ENCODE data around the gene NHSL2. TPM values are rescaled to one million over a fixed set of nuclear protein-coding genes. Genes with fewer than 3 reads are reported as not detected.
"Not testable (repeated sequence)": the region's sequence is repeated elsewhere in the genome, so short reads cannot be mapped to it uniquely, and the experiment has no call there.

NHSL2 gene
- total RNA-seq, 2 experiments from 2014 or later = 0.10 to 0.31 TPM

DNA sequence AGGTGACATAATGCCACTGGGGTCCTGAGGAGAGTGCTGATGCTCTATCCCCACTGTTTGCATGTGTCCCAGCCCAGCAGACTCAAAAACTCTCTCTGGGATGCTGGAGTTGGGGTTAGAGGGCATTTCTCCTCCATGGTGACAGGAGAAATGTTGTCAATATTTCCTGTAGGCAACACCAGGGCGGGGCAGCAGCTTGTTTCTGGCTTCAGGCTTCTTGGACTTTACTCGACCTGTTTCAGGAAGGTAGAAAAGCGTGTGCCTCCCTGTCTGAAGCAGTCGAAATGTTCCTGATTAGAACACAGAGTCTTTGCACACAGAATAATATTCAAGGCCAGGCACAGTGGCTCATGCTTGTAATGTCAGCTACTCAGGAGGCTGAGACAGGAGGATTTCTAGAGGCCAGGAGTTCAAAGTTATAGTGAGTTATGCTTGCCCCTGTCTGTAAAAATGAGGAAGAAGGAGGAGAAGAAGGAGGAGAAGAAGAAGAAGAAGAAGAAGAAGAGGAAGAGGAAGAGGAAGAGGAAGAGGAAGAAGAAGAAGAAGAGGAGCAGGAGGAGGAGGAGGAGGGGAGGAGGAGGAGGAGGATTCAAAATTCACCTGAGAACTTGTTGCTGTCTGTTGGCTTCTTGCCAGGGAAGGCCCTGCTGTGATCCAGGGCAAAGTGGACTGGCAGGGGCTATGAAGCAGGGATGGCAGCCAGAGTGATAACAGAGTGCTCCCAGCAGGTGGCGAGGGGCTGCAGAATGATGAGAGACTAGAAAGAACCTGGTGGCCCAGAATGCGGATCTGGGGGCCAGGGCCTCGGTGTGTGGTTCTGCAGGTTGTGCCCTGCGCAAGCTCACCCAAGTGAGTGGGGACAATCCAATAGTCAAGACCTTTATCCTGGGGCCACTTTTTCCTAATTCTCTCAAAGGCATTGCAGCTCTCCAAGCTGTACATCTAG lies 138.1 kb downstream of the NHSL2 start:
- Mint-ChIP-seq H3K4me3 (no peak overlapping the region), H3K27me3 (peaks cover 2% of the 10 kb centered on the region), H3K27ac (no peak overlapping the region), H3K4me1 (no peaks in the 10 kb centered on the region), H3K36me3 (no peaks in the 10 kb centered on the region), H3K9me3 (no peaks in the 10 kb centered on the region)
- DNase-seq = peak; percentile 5

DNA sequence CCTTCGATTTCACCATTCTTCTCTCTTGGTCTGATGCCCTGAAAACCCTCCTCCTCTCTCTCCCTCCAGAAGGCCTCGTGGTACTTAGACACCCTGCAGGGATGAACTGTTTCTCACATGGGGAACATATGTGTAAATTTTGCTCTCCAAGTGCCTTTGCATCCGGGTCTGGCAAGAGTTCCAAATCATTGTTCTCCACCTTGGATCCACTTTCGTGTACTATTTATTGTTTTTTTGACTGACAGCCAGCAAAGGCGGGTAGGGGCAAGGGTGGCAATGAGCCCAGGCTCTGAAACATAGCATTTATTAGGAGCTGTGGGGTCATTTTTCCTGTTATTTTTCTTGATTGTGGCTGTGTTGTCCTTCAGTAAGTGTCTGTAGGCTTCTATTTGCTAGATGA lies 139.4 kb downstream of the NHSL2 start:
- DNase-seq = no peak
- no peak overlapping the region for H3K27ac Mint-ChIP-seq
- no peaks in the 10 kb centered on the region for H3K36me3 Mint-ChIP-seq

GRCh38 chrX:72051589-72051988 lies 140.9 kb downstream of the NHSL2 start:
- no peaks in the 10 kb centered on the region for H3K9me3 Mint-ChIP-seq
- H3K36me3 Mint-ChIP-seq = no peaks in the 10 kb centered on the region
- no peaks in the 10 kb centered on the region for H3K27me3 Mint-ChIP-seq
- DNase-seq = no peak
- H3K4me1 Mint-ChIP-seq = no peaks in the 10 kb centered on the region
- H3K27ac Mint-ChIP-seq = no peak overlapping the region
- H3K4me3 Mint-ChIP-seq = no peak overlapping the region

More for the DNA sequence above, 139.4 kb downstream of the NHSL2 start:
- no peak overlapping the region for H3K4me3 Mint-ChIP-seq
- H3K27me3 Mint-ChIP-seq = no peaks in the 10 kb centered on the region
- no peaks in the 10 kb centered on the region for H3K4me1 Mint-ChIP-seq
- H3K9me3 Mint-ChIP-seq = no peaks in the 10 kb centered on the region

DNA sequence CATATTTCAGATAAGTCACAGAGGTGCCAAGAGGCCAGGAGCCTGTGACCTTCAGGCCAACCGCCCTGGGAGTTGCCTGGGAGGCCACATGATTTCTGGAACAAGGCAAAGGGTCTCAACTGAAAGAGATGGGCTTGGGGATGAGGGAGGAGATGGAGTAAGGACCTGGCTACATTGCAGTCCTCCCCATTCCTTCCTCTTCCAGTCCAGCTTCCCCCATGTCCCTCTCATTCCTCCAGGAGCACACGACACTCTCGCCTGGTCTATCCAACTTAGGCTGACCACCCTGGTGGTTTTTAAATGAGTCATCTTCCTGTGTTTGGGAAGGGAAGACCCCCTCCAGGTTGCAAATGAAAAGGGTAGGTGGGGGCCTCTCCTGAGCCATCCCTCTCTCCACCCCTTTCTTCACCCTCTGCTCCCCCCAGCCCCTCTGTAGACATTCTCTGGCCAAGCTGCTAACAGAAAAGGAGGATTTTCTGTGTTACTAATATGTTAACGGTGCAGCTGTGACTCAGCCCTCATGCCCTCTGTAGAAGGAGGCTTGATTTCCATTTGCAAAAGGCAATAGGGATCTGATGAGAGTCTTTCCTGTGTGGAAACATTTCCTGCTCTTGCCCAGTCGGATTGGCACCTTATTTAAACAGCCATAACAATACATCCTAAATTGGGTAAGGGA lies 141.9 kb downstream of the NHSL2 start:
- Mint-ChIP-seq H3K4me1 (no peaks in the 10 kb centered on the region), H3K27ac (no peak overlapping the region), H3K9me3 (no peaks in the 10 kb centered on the region), H3K4me3 (no peak overlapping the region), H3K36me3 (no peaks in the 10 kb centered on the region), H3K27me3 (no peaks in the 10 kb centered on the region)
- DNase-seq = no peak

GRCh38 chrX:72053508-72053907 lies 142.9 kb downstream of the NHSL2 start:
- no peaks in the 10 kb centered on the region for H3K36me3 Mint-ChIP-seq
- H3K9me3 Mint-ChIP-seq = no peaks in the 10 kb centered on the region
- H3K4me1 Mint-ChIP-seq = no peaks in the 10 kb centered on the region
- no peak for DNase-seq
- H3K27me3 Mint-ChIP-seq = no peaks in the 10 kb centered on the region
- H3K4me3 Mint-ChIP-seq = no peak overlapping the region
- H3K27ac Mint-ChIP-seq = no peak overlapping the region

- Mint-ChIP-seq H3K4me1 (no peaks in the 10 kb centered on the region), H3K27me3 (no peaks in the 10 kb centered on the region), H3K4me3 (no peak overlapping the region), H3K9me3 (no peaks in the 10 kb centered on the region), H3K36me3 (no peaks in the 10 kb centered on the region), H3K27ac (no peak overlapping the region)
- DNase-seq = no peak
Measured at GRCh38 chrX:72054779-72055489, 144.3 kb downstream of the NHSL2 start.

DNA sequence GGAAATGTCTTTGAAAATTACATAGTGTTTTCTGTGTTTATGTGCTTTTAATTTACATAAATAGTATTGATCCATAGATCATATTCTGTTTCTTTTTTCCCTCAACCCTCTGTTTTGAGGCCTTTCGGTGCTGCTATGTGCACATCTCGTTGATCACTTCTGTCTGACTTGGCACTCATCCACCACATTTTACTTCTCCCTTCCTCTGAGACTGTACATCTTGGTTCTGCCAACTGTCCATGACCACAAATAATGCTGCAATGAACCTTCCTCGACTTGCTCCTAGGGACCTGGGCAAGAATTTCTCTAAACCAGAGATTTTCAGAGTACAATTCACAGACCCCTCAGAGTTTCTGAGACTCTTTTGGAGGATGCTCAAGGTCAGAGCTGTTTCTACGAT lies 146.7 kb downstream of the NHSL2 start:
- Mint-ChIP-seq H3K4me3 (no peak overlapping the region), H3K4me1 (no peaks in the 10 kb centered on the region), H3K36me3 (no peaks in the 10 kb centered on the region), H3K27ac (no peak overlapping the region), H3K9me3 (no peaks in the 10 kb centered on the region), H3K27me3 (no peaks in the 10 kb centered on the region)
- no peak for DNase-seq

DNA sequence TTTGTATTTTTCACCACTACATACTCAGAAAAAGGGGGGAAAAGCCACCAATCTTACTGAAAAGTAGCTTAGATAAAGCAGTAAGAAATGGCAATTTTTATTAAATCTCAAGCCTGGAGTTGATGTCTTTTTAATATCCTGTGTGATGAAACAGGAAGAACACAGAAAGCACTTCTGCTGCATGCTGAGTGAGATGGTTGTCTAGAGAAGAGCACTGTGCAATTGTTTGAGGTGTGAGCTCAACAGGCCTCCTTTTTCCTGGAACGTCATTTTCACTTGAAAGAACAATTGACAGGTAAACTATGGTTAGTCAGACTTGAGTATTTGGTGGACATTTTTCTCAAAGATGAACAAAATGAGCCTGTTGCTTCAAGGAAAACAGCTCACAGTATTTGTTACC lies 147.2 kb downstream of the NHSL2 start:
- Mint-ChIP-seq H3K27me3 (no peaks in the 10 kb centered on the region), H3K9me3 (no peaks in the 10 kb centered on the region), H3K27ac (no peak overlapping the region), H3K36me3 (no peaks in the 10 kb centered on the region), H3K4me1 (no peaks in the 10 kb centered on the region), H3K4me3 (no peak overlapping the region)
- DNase-seq = no peak

- DNase-seq, H3K9me3 Mint-ChIP-seq, H3K4me3 Mint-ChIP-seq, H3K27me3 Mint-ChIP-seq, H3K27ac Mint-ChIP-seq, H3K4me1 Mint-ChIP-seq, H3K36me3 Mint-ChIP-seq: not testable (repeated sequence)
Measured at GRCh38 chrX:72058346-72058745, 147.7 kb downstream of the NHSL2 start.

- no peaks in the 10 kb centered on the region for H3K36me3 Mint-ChIP-seq
- H3K27me3 Mint-ChIP-seq = no peaks in the 10 kb centered on the region
- no peak overlapping the region for H3K4me3 Mint-ChIP-seq
- DNase-seq = no peak
- no peak overlapping the region for H3K27ac Mint-ChIP-seq
- no peaks in the 10 kb centered on the region for H3K4me1 Mint-ChIP-seq
- no peaks in the 10 kb centered on the region for H3K9me3 Mint-ChIP-seq
Measured at GRCh38 chrX:72060196-72060920, 149.7 kb downstream of the NHSL2 start.

DNA sequence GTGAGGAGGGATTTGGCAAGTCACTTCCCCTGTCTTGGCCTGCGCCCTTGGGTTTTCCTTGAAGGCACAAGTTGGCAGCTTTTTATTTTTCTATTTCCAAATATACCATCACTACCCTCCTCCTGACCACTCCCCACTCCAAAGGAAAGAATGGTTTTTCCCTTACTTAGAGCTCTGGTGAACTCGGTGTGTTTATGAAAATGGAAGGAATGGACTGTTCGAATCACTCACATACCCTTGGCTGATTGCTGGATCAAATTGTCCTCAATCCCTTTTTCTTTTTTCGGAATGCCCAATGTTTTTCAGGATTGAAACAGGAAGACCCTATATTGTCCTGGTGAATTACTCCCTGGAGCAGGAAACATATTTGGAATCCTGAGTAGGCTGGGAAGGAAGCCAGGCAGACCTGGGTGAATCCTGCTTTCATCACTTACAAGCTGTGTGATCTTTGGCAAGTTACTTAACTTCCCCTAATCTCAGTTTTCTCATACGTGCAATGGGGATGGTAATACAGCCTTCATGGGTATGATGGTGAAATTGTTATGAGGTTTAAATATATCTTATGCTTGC lies 150.4 kb downstream of the NHSL2 start:
- no peaks in the 10 kb centered on the region for H3K4me1 Mint-ChIP-seq
- no peaks in the 10 kb centered on the region for H3K9me3 Mint-ChIP-seq
- peaks cover 4% of the 10 kb centered on the region for H3K27me3 Mint-ChIP-seq
- H3K4me3 Mint-ChIP-seq = no peak overlapping the region
- DNase-seq = no peak
- no peaks in the 10 kb centered on the region for H3K36me3 Mint-ChIP-seq
- no peak overlapping the region for H3K27ac Mint-ChIP-seq

- H3K4me3 Mint-ChIP-seq = no peak overlapping the region
- no peaks in the 10 kb centered on the region for H3K4me1 Mint-ChIP-seq
- no peak overlapping the region for H3K27ac Mint-ChIP-seq
- peaks cover 16% of the 10 kb centered on the region for H3K27me3 Mint-ChIP-seq
- no peaks in the 10 kb centered on the region for H3K9me3 Mint-ChIP-seq
- no peak for DNase-seq
- H3K36me3 Mint-ChIP-seq = no peaks in the 10 kb centered on the region
Measured at GRCh38 chrX:72062916-72063315, 152.3 kb downstream of the NHSL2 start.

DNA sequence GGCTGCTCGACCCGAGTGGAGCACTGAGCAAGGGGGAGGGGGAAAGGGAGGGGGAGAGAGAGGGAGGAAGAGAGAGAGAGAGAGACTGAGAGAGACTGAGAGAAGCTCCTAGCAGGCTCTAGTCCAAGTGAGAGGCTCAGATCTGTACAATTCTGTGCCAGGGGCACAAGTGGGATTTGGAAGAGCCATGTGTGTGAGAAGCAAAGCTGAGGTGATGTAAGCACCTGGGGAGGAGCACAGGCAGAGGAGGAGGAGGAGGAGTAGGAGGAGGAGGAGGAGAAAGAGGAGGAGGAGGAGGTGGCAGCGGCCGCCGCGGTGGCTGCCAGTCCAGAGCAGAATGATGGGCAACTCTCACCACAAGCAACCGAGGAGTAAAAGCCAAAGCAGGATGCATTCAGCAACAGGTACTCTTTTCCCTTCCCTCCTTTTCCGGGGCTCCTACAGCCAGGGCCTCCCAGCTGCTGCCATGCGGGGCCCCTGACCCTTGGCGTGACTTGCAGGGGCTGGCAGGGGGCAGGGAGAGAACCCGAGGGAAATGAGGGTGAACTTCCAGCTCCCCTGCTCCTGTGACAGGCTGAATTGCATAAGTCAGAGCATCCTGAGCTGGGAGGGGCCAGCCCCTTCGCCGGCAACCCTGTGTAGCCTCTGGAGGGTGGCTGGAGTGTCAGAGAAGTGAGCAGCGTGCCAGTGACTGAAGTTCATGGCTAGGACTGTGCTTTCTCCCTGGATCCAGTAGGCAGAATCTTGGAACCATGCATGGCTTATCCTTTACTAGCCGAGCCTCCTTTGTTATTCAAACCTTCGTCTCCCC lies 158.9 kb downstream of the NHSL2 start:
- DNase-seq = no peak
- no peak overlapping the region for H3K4me3 Mint-ChIP-seq
- H3K27me3 Mint-ChIP-seq = peaks cover 45% of the 10 kb centered on the region
- H3K4me1 Mint-ChIP-seq = peaks cover 1% of the 10 kb centered on the region
- H3K27ac Mint-ChIP-seq = no peak overlapping the region
- no peaks in the 10 kb centered on the region for H3K36me3 Mint-ChIP-seq
- no peaks in the 10 kb centered on the region for H3K9me3 Mint-ChIP-seq

- Mint-ChIP-seq H3K4me1 (peaks cover 1% of the 10 kb centered on the region), H3K27ac (no peak overlapping the region), H3K36me3 (no peaks in the 10 kb centered on the region), H3K4me3 (no peak overlapping the region), H3K27me3 (peaks cover 40% of the 10 kb centered on the region), H3K9me3 (no peaks in the 10 kb centered on the region)
- DNase-seq = no peak
Measured at GRCh38 chrX:72071213-72071612, 160.6 kb downstream of the NHSL2 start.

All from activated naive CD8-positive, alpha-beta T cell treated with anti-CD3 and anti-CD28 coated beads for 36 hours (primary cell).